K562 (cell line): ENCODE data around the gene PPP1R13L. TPM values are rescaled to one million over a fixed set of nuclear protein-coding genes. Genes with fewer than 3 reads are reported as not detected.

Source experiments
- CREB1 ChIP-seq, 2 experiments: sonication (generic) in 1 of 2; formaldehyde crosslinking in 1 of 2; IDR thresholded peaks; 2 replicates each; pipeline versions ENCODE4 v1.6.1 to v1.8.0; 2012 to 2022; ENCODE audit warnings: inconsistent platforms in 1 of 2, mild to moderate bottlenecking in 1 of 2, missing genetic modification reagents in 1 of 2, moderate library complexity in 1 of 2
- CXXC5 ChIP-seq: fragments of 250-450 bp; sonication (Bioruptor Pico); IDR thresholded peaks from 2 replicates; pipeline ENCODE4 v1.8.0; 2022; ENCODE audit warnings: inconsistent platforms, mild to moderate bottlenecking, moderate library complexity
- EGR1 ChIP-seq: fragments of 450-650 bp; conservative IDR thresholded peaks from 2 replicates; pipeline ENCODE4 v1.6.1; 2017; ENCODE audit warnings: mild to moderate bottlenecking
- ETV6 ChIP-seq, 3 experiments: fragments of 150-350 bp in 1 of 3; sonication (generic) in 1 of 3; formaldehyde crosslinking in 1 of 3; IDR thresholded peaks; 2 replicates each; pipeline versions ENCODE4 v1.6.1 to v1.8.0; 2014 to 2022; ENCODE audit warnings: borderline replicate concordance in 2 of 3, low read depth in 2 of 3, antibody characterized with exemption in 1 of 3, low read length in 1 of 3, mild to moderate bottlenecking in 1 of 3, missing genetic modification reagents in 1 of 3
- HDAC3 ChIP-seq: fragments of 450-650 bp; IDR thresholded peaks from 2 replicates; pipeline ENCODE4 v1.6.1; 2018; ENCODE audit warnings: borderline replicate concordance, mild to moderate bottlenecking, moderate library complexity; ENCODE audit not compliant: partially characterized antibody
- ILF3 ChIP-seq: fragments of 450-650 bp; IDR thresholded peaks from 2 replicates; pipeline ENCODE4 v1.6.1; 2018; ENCODE audit warnings: antibody characterized with exemption, mild to moderate bottlenecking, moderate library complexity, borderline replicate concordance
- MAFK ChIP-seq: IDR thresholded peaks from 2 replicates; pipeline ENCODE4 v1.6.1; 2011; ENCODE audit warnings: low read length, improper control_type of control experiment
- MXI1 ChIP-seq: IDR thresholded peaks from 2 replicates; pipeline ENCODE4 v1.6.1; 2011; ENCODE audit warnings: low read depth, mild to moderate bottlenecking, improper control_type of control experiment, low read length
- RFX5 ChIP-seq: IDR thresholded peaks from 2 replicates; pipeline ENCODE4 v1.6.1; 2011; ENCODE audit warnings: low read depth, mild to moderate bottlenecking, improper control_type of control experiment, low read length
- TCF3 ChIP-seq: sonication (generic); formaldehyde crosslinking; IDR thresholded peaks from 2 replicates; pipeline ENCODE4 v1.4.0; 2020; ENCODE audit warnings: mild to moderate bottlenecking, missing genetic modification reagents
- ZBTB43 ChIP-seq: sonication (generic); formaldehyde crosslinking; IDR thresholded peaks from 2 replicates; pipeline ENCODE4 v1.8.0; 2023; ENCODE audit warnings: mild to moderate bottlenecking, missing genetic modification reagents
- ZBTB7A ChIP-seq: IDR thresholded peaks from 2 replicates; pipeline ENCODE4 v1.6.1; 2011; ENCODE audit warnings: low read depth, mild to moderate bottlenecking, low read length, moderate library complexity, borderline replicate concordance; ENCODE audit not compliant: control insufficient read depth
- ZFX ChIP-seq: sonication (generic); formaldehyde crosslinking; IDR thresholded peaks from 2 replicates; pipeline ENCODE4 v1.8.0; 2022; ENCODE audit warnings: mild to moderate bottlenecking, missing genetic modification reagents, moderate library complexity
- ZKSCAN3 ChIP-seq: fragments of 250-450 bp; sonication (Bioruptor Pico); IDR thresholded peaks from 2 replicates; pipeline ENCODE4 v1.4.0; 2020
- ZNF165 ChIP-seq: fragments of 250-450 bp; sonication (Bioruptor Pico); IDR thresholded peaks from 2 replicates; pipeline ENCODE4 v1.4.0; 2020; ENCODE audit warnings: borderline replicate concordance
- ZNF280B ChIP-seq: fragments of 250-450 bp; sonication (Bioruptor Pico); IDR thresholded peaks from 2 replicates; pipeline ENCODE4 v1.5.1; 2021; ENCODE audit warnings: mild to moderate bottlenecking
- polyA plus RNA-seq, 8 experiments: library from polyadenylated mRNA; depleted of rRNA in 4 of 8; stranded (reverse) in 5 of 8; unstranded in 3 of 8; fragments of >200 nt; fragmentation: Nextera tagmentation in 2 of 8; fragmentation: Illumina TruSeq in 1 of 8; extraction: Ambion mirVana in 2 of 8; extraction: Trizol in 1 of 8; gene quantifications; 2 replicates each; pipeline versions ENCODE4 v1.2.1 to v1.2.3, GENCODE V29; 2011 to 2014; ENCODE audit warnings: inconsistent platforms in 1 of 8, missing spikeins in 1 of 8
- total RNA-seq, 7 experiments: library from RNA; depleted of rRNA in 6 of 7; stranded (reverse); fragments of >200 nt in 6 of 7; fragmentation: Illumina TruSeq in 2 of 7; extraction: Trizol in 2 of 7; gene quantifications; 2 replicates each; pipeline versions ENCODE4 v1.2.1 to v1.2.3, GENCODE V29; 2011 to 2021; ENCODE audit warnings: low replicate concordance in 1 of 7
- TF ChIP-seq, protein P1 (sequence below): sonication (generic); formaldehyde crosslinking; IDR thresholded peaks from 2 replicates; pipeline ENCODE4 v1.8.0; 2023; ENCODE audit warnings: mild to moderate bottlenecking, missing genetic modification reagents
- TF ChIP-seq, protein P2 (sequence below): fragments of 250-450 bp; sonication (Bioruptor Pico); IDR thresholded peaks from 2 replicates; pipeline ENCODE4 v1.8.0; 2022; ENCODE audit warnings: inconsistent platforms

Gene PPP1R13L
- total and polyA plus RNA-seq, 9 of the 15 experiments (the other 6 are each of a cell fraction or from before 2014, with no cell fraction given) = 0.32 to 6.7 (median 2.0) TPM

DNA sequence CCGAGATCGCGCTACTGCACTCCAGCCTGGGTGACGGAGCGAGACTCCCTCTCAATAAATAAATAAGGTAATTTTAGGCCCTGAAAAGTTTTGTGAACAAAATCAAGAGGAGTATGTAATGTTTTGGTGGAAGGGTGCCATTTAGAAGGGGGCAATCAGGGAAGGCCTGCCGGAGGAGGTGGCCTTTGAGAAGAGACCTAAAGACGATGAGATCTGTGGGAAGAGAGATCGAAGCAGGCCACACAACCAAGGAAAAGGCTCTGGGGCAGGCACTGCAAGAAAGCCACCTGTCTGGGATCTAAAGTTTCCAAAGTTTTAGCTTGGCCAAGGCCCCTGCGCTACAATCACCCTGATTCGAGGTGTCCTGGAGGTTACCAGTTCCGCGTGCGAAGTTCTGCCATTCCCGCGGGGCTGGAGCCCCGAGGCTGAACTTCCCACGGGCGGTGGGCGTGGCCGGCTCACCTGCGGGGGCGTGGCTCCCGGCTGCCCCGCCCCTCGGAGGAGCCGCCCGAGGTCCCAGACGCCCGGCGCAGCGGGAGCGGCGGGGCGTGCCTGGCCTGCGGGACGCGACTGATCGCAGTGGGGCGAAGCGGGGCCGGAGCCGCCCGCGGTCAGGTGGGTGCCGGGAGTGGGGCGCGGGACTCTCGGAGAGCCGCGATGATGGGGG lies 64.5 kb downstream of the PPP1R13L start, which contains the start of gene KLC3 (continued):
- TF ChIP-seq ZBTB7A (peak; percentile 52; the same call in 1 of the 2 replicates), ILF3 (no peak), ZKSCAN3 (no peak), ZNF280B (0 out of 2 replicates have a peak, but pooled peaks have one; percentile 10), RFX5 (no peak), ZFX (peak; percentile 47; the same call in 1 of the 2 replicates), HDAC3 (no peak), ETV6 (IDR thresholded peaks at IDR 0.05; ENCODE audit: borderline replicate concordance in 1 of 2, low read depth in 2 of 2, low read length in 1 of 2) (no peak), ETV6 (CRISPR knock-in tag; IDR thresholded peaks at IDR 0.05; ENCODE audit: borderline replicate concordance) (no peak), CXXC5 (CRISPR knock-in tag) (peak; percentile 49; the same call in 1 of the 2 replicates), MAFK (no peak), ZBTB43 (CRISPR knock-in tag) (no peak), ZNF165 (no peak), TCF3 (0 out of 2 replicates have a peak, but pooled peaks have one; percentile 5), EGR1 (peak; percentile 28; the same call in 1 of the 2 replicates), MXI1 (no peak), CREB1 (IDR thresholded peaks at IDR 0.05) (no peak), CREB1 (CRISPR knock-in tag; IDR thresholded peaks at IDR 0.05) (no peak)
- TF ChIP-seq, protein P1, sequence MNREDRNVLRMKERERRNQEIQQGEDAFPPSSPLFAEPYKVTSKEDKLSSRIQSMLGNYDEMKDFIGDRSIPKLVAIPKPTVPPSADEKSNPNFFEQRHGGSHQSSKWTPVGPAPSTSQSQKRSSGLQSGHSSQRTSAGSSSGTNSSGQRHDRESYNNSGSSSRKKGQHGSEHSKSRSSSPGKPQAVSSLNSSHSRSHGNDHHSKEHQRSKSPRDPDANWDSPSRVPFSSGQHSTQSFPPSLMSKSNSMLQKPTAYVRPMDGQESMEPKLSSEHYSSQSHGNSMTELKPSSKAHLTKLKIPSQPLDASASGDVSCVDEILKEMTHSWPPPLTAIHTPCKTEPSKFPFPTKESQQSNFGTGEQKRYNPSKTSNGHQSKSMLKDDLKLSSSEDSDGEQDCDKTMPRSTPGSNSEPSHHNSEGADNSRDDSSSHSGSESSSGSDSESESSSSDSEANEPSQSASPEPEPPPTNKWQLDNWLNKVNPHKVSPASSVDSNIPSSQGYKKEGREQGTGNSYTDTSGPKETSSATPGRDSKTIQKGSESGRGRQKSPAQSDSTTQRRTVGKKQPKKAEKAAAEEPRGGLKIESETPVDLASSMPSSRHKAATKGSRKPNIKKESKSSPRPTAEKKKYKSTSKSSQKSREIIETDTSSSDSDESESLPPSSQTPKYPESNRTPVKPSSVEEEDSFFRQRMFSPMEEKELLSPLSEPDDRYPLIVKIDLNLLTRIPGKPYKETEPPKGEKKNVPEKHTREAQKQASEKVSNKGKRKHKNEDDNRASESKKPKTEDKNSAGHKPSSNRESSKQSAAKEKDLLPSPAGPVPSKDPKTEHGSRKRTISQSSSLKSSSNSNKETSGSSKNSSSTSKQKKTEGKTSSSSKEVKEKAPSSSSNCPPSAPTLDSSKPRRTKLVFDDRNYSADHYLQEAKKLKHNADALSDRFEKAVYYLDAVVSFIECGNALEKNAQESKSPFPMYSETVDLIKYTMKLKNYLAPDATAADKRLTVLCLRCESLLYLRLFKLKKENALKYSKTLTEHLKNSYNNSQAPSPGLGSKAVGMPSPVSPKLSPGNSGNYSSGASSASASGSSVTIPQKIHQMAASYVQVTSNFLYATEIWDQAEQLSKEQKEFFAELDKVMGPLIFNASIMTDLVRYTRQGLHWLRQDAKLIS (CRISPR knock-in tag) = no peak
- TF ChIP-seq, protein P2, sequence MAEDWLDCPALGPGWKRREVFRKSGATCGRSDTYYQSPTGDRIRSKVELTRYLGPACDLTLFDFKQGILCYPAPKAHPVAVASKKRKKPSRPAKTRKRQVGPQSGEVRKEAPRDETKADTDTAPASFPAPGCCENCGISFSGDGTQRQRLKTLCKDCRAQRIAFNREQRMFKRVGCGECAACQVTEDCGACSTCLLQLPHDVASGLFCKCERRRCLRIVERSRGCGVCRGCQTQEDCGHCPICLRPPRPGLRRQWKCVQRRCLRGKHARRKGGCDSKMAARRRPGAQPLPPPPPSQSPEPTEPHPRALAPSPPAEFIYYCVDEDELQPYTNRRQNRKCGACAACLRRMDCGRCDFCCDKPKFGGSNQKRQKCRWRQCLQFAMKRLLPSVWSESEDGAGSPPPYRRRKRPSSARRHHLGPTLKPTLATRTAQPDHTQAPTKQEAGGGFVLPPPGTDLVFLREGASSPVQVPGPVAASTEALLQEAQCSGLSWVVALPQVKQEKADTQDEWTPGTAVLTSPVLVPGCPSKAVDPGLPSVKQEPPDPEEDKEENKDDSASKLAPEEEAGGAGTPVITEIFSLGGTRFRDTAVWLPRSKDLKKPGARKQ (CRISPR knock-in tag) = no peak
